Measurements from ENCODE around the gene WTIP. TPM values are rescaled to one million over a fixed set of nuclear protein-coding genes. Genes with fewer than 3 reads are reported as not detected.
"Not testable (repeated sequence)": the region's sequence is repeated elsewhere in the genome, so short reads cannot be mapped to it uniquely, and the experiment has no call there.

WTIP gene
- polyA plus RNA-seq (2013, experiment 1 of 2) = 19.1 TPM
- polyA plus RNA-seq (2013, experiment 2 of 2) = 15.3 TPM

- Histone ChIP-seq H3K27ac (ENCODE audit: low read depth, low read length, severe bottlenecking) (peak within 1 kb of the TSS; percentile 94), H3K4me3 (ENCODE audit: extremely low read depth, insufficient read depth, low read length, poor library complexity, severe bottlenecking) (peak within 1 kb of the TSS; percentile 59), H3K36me3 (ENCODE audit: control insufficient read depth, insufficient read depth, low read length) (peaks cover 12% of the 10 kb centered on the region), H3K4me1 (ENCODE audit: control insufficient read depth, insufficient read depth, low read length, poor library complexity, severe bottlenecking) (peaks cover 15% of the 10 kb centered on the region), H3K9me3 (ENCODE audit: control insufficient read depth, low read length) (no peaks in the 10 kb centered on the region)
- WGBS, 2 experiments (ENCODE audit: insufficient coverage in 2 of 2) = 5 to 6% methylated on average over 63 to 77 of the region's 95 CpGs
Observed at GRCh38 chr19:34480971-34481841, at the start of gene WTIP. TSS of gene WTIP (plus strand) at chr19:34481758. CDS start at chr19:34481975, 217 bp downstream.

- 77 to 93% methylated on average over 5 of the region's 5 CpGs for WGBS, 2 experiments (ENCODE audit: insufficient coverage in 2 of 2)
- H3K36me3 ChIP-seq (ENCODE audit: control insufficient read depth, insufficient read depth, low read length) = peaks cover 58% of the 10 kb centered on the region
- no peaks in the 10 kb centered on the region for H3K9me3 ChIP-seq (ENCODE audit: control insufficient read depth, low read length)
- H3K27ac ChIP-seq (ENCODE audit: low read depth, low read length, severe bottlenecking) = no peak overlapping the region
- no peak overlapping the region for H3K4me3 ChIP-seq (ENCODE audit: extremely low read depth, insufficient read depth, low read length, poor library complexity, severe bottlenecking)
- peaks cover 3% of the 10 kb centered on the region for H3K4me1 ChIP-seq (ENCODE audit: control insufficient read depth, insufficient read depth, low read length, poor library complexity, severe bottlenecking)
Observed at GRCh38 chr19:34432797-34433196, 48.8 kb upstream of the WTIP start.

DNA sequence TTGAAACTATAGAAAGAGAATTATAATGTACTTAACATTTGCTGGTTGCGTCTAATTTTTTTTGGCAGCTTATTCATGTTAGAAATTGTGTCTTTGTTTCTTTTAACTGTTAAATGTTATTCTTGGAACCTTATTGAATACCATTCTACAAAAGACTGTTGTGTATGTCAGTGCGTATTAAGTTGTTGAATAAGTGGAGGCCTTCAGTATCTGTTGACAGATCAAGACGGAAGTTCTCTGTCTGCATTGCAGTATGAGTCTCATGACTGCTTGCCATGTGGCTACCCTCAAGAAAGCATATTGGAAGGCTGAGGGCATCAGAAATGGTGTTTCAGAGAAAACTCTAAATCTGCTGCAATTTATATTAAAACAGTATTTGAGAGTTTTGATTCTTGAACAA is 44.8 kb upstream of the WTIP start:
- Histone ChIP-seq H3K4me1 (ENCODE audit: control insufficient read depth, insufficient read depth, low read length, poor library complexity, severe bottlenecking) (no peaks in the 10 kb centered on the region), H3K9me3 (ENCODE audit: control insufficient read depth, low read length) (no peaks in the 10 kb centered on the region), H3K27ac (ENCODE audit: low read depth, low read length, severe bottlenecking) (no peak overlapping the region), H3K36me3 (ENCODE audit: control insufficient read depth, insufficient read depth, low read length) (peaks cover 87% of the 10 kb centered on the region), H3K4me3 (ENCODE audit: extremely low read depth, insufficient read depth, low read length, poor library complexity, severe bottlenecking) (no peak overlapping the region)
- WGBS, 2 experiments (ENCODE audit: insufficient coverage in 2 of 2) = 93 to 100% methylated on average over 2 of the region's 3 CpGs

DNA sequence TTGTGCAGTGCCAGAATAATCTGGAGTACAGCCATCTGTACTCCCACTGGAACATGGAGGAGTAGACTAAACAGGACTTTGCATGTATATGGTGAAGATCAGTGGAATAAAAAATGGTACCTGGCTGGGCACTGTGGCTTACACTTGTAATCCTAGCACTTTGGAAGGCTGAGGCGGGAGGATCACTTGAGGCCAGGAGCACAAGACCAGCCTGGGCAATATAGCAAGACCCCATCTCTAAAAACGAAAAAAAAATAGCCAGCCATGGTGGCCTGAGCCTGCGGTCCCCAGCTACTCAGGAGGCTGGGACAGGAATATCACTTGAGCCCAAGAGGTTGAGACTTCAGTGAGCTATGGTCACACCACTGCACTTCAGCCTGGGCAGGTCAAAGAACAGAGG is 33.4 kb upstream of the WTIP start:
- Histone ChIP-seq H3K36me3 (ENCODE audit: control insufficient read depth, insufficient read depth, low read length) (peaks cover 87% of the 10 kb centered on the region), H3K9me3 (ENCODE audit: control insufficient read depth, low read length) (no peaks in the 10 kb centered on the region), H3K4me1 (ENCODE audit: control insufficient read depth, insufficient read depth, low read length, poor library complexity, severe bottlenecking) (no peaks in the 10 kb centered on the region), H3K27ac (ENCODE audit: low read depth, low read length, severe bottlenecking) (no peak overlapping the region), H3K4me3 (ENCODE audit: extremely low read depth, insufficient read depth, low read length, poor library complexity, severe bottlenecking) (no peak overlapping the region)
- 89 to 98% methylated on average over 3 of the region's 3 CpGs for WGBS, 2 experiments (ENCODE audit: insufficient coverage in 2 of 2)

GRCh38 chr19:34452723-34453122 is 28.8 kb upstream of the WTIP start:
- Histone ChIP-seq H3K9me3 (ENCODE audit: control insufficient read depth, low read length) (no peaks in the 10 kb centered on the region), H3K36me3 (ENCODE audit: control insufficient read depth, insufficient read depth, low read length) (peaks cover 83% of the 10 kb centered on the region), H3K4me3 (ENCODE audit: extremely low read depth, insufficient read depth, low read length, poor library complexity, severe bottlenecking) (no peak overlapping the region), H3K27ac (ENCODE audit: low read depth, low read length, severe bottlenecking) (no peak overlapping the region), H3K4me1 (ENCODE audit: control insufficient read depth, insufficient read depth, low read length, poor library complexity, severe bottlenecking) (no peaks in the 10 kb centered on the region)

DNA sequence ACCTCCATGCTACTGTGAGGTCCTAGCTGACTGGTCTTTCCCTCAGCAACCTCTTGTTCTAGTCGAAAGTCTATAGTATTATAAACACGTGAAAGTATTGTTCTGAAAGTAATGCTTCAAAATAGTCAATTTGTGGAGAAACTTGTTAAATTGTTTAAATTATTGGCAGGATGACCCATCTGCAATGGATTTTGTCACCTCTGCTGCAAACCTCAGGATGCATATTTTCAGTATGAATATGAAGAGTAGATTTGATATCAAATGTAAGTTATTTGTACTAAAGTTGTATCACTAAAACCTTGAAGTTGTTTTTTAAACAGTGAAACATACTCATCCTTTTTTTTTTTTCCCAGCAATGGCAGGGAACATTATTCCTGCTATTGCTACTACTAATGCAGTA is 27.5 kb upstream of the WTIP start:
- peaks cover 83% of the 10 kb centered on the region for H3K36me3 ChIP-seq (ENCODE audit: control insufficient read depth, insufficient read depth, low read length)
- no peak overlapping the region for H3K27ac ChIP-seq (ENCODE audit: low read depth, low read length, severe bottlenecking)
- 100% methylated on average over 1 to 2 of the region's 2 CpGs for WGBS, 2 experiments (ENCODE audit: insufficient coverage in 2 of 2)
- no peaks in the 10 kb centered on the region for H3K4me1 ChIP-seq (ENCODE audit: control insufficient read depth, insufficient read depth, low read length, poor library complexity, severe bottlenecking)
- H3K4me3 ChIP-seq (ENCODE audit: extremely low read depth, insufficient read depth, low read length, poor library complexity, severe bottlenecking) = no peak overlapping the region
- no peaks in the 10 kb centered on the region for H3K9me3 ChIP-seq (ENCODE audit: control insufficient read depth, low read length)

GRCh38 chr19:34454685-34455084 is 26.9 kb upstream of the WTIP start:
- Histone ChIP-seq H3K4me3 (ENCODE audit: extremely low read depth, insufficient read depth, low read length, poor library complexity, severe bottlenecking) (no peak overlapping the region), H3K36me3 (ENCODE audit: control insufficient read depth, insufficient read depth, low read length) (peaks cover 86% of the 10 kb centered on the region), H3K9me3 (ENCODE audit: control insufficient read depth, low read length) (no peaks in the 10 kb centered on the region), H3K27ac (ENCODE audit: low read depth, low read length, severe bottlenecking) (no peak overlapping the region), H3K4me1 (ENCODE audit: control insufficient read depth, insufficient read depth, low read length, poor library complexity, severe bottlenecking) (no peaks in the 10 kb centered on the region)
- WGBS, 2 experiments (ENCODE audit: insufficient coverage in 2 of 2) = 97 to 100% methylated on average over 3 of the region's 3 CpGs

DNA sequence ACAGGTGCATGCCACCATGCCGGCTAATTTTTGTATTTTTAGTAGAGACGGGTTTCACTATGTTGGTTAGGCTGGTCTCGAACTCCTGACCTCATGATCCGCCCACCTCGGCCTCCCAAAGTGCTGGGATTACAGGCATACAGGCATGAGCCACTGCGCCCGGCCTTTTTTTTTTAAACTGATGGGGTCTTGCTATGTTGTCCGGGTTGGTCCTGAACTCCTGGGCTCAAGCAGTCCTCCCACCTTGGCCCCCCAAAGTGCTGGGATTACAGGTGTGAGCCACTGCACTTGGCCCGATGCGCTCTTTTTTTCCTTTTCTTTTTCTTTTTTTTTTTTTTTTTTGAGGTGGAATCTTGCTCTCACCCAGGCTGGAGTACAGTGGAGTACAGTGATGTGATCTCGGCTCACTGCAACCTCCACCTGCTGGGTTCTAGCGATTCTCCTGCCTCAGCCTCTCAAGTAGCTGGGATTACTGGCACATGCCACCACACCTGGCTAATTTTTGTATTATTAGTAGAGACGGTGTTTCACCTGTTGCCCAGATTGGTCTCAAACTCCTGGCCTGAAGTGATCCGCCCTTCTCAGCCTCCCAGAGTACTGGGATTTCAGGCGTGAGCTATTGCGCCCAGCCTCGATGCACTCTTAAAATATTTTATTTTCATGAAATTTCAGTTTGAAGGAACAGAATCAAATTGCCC is 25.6 kb upstream of the WTIP start:
- H3K4me3 ChIP-seq (ENCODE audit: extremely low read depth, insufficient read depth, low read length, poor library complexity, severe bottlenecking); H3K9me3 ChIP-seq (ENCODE audit: control insufficient read depth, low read length); H3K4me1 ChIP-seq (ENCODE audit: control insufficient read depth, insufficient read depth, low read length, poor library complexity, severe bottlenecking); H3K27ac ChIP-seq (ENCODE audit: low read depth, low read length, severe bottlenecking): not testable (repeated sequence)
- WGBS, 2 experiments (ENCODE audit: insufficient coverage in 2 of 2) = 86 to 93% methylated on average over 7 to 14 of the region's 17 CpGs
- H3K36me3 ChIP-seq (ENCODE audit: control insufficient read depth, insufficient read depth, low read length) = peaks cover 88% of the 10 kb centered on the region

DNA sequence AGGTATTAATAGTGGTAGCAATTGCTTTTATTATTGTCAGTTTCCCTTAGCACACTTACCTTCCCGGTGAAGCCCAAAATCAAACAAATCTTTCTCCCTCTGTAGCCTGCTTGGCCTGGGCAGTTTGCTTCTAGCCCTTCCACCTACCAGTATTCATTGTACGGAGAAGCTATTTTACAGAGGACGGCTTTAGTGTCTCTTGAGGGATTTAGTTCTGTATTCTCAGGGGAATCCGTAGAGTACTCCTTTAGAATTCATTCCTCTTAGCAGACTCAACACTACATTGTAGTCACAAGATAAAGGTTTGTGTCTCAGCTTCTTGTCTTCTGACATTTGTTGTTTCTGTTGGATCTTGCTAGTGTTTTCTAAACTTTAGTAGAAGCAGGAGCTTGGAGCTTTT is 24.1 kb upstream of the WTIP start:
- Histone ChIP-seq H3K4me1 (ENCODE audit: control insufficient read depth, insufficient read depth, low read length, poor library complexity, severe bottlenecking) (no peaks in the 10 kb centered on the region), H3K4me3 (ENCODE audit: extremely low read depth, insufficient read depth, low read length, poor library complexity, severe bottlenecking) (no peak overlapping the region), H3K36me3 (ENCODE audit: control insufficient read depth, insufficient read depth, low read length) (peaks cover 90% of the 10 kb centered on the region), H3K27ac (ENCODE audit: low read depth, low read length, severe bottlenecking) (no peak overlapping the region), H3K9me3 (ENCODE audit: control insufficient read depth, low read length) (no peaks in the 10 kb centered on the region)
- WGBS, 2 experiments (ENCODE audit: insufficient coverage in 2 of 2) = no CpG with 5 or more reads among the region's 4 CpGs

- Histone ChIP-seq H3K36me3 (ENCODE audit: control insufficient read depth, insufficient read depth, low read length) (peaks cover 92% of the 10 kb centered on the region), H3K4me1 (ENCODE audit: control insufficient read depth, insufficient read depth, low read length, poor library complexity, severe bottlenecking) (no peaks in the 10 kb centered on the region), H3K27ac (ENCODE audit: low read depth, low read length, severe bottlenecking) (no peak overlapping the region), H3K9me3 (ENCODE audit: control insufficient read depth, low read length) (no peaks in the 10 kb centered on the region), H3K4me3 (ENCODE audit: extremely low read depth, insufficient read depth, low read length, poor library complexity, severe bottlenecking) (no peak overlapping the region)
- WGBS, 2 experiments (ENCODE audit: insufficient coverage in 2 of 2) = 100% methylated on average over 1 to 4 of the region's 5 CpGs
Observed at GRCh38 chr19:34458677-34459076, 22.9 kb upstream of the WTIP start.

- H3K9me3 ChIP-seq (ENCODE audit: control insufficient read depth, low read length) = no peaks in the 10 kb centered on the region
- H3K4me1 ChIP-seq (ENCODE audit: control insufficient read depth, insufficient read depth, low read length, poor library complexity, severe bottlenecking) = no peaks in the 10 kb centered on the region
- no peak overlapping the region for H3K4me3 ChIP-seq (ENCODE audit: extremely low read depth, insufficient read depth, low read length, poor library complexity, severe bottlenecking)
- no peak overlapping the region for H3K27ac ChIP-seq (ENCODE audit: low read depth, low read length, severe bottlenecking)
- peaks cover 92% of the 10 kb centered on the region for H3K36me3 ChIP-seq (ENCODE audit: control insufficient read depth, insufficient read depth, low read length)
- WGBS, 2 experiments (ENCODE audit: insufficient coverage in 2 of 2) = 88 to 100% methylated on average over 1 of the region's 2 CpGs
Observed at GRCh38 chr19:34459614-34460013, 21.9 kb upstream of the WTIP start.

Measured in mesodermal cell (in vitro differentiated cells).